Fibroblast of skin of left biceps (primary cell): ENCODE data around the gene RDH5.

Experiments
- DNase-seq, 2 experiments: peaks; one replicate each; pipeline ENCODE4 v3.0.0-alpha.2; 2013; ENCODE audit warnings: low read depth in 2 of 2

Gene RDH5

DNA sequence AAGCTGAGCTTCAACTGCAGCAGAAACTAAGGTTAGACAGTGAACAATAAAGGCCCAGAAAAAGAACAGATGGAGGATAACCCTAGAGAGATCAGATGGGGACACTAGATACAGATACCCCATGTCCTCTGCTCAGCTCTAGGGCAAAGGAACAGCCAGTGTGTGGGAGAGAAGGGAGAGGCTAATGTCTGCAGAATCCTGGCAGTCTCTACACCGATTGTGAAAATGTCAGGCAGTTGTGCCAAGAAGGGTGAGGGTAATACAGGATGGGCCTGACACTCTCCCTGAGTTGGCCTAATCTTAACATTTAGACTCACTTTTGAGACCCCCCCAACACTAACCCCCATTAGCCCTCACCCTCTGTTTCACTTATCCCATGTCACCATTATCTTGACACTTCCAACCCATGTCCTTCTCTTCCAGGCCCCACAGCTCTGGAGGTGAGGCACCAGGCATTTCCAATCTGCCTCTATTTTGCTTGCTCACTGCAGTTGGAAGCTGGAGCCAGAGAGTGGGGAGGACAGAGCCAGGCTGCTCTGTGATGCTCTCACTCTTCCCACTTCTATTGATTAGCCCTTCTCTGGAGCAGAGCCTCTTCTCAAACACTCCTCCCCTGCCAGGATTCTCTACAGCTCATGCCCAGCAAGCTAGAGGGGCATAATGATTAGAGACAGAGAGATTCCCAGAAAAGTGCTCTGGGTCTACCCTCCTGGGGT, 7.3 kb upstream of the RDH5 start:
- DNase-seq, result no peak

DNA sequence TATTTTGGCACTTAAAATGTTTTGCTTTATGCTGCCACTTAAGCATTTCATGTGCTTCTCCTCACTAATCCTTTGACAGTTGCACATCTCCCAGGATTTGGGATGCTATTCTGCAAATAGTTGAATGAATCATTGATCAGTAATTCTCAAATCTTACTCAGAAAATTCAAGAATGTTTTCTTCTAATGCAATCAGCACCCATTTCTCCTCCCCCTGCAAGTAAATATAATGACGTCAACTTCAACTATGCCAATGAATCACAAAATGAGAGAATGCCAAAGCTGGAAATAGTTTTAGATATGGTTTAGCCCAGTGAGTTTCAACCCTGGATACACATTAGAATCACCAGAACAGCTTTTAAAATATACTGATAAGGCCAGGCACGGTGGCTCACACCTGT, 6.5 kb upstream of the RDH5 start:
- peak; percentile 74 to 76 for DNase-seq

DNA sequence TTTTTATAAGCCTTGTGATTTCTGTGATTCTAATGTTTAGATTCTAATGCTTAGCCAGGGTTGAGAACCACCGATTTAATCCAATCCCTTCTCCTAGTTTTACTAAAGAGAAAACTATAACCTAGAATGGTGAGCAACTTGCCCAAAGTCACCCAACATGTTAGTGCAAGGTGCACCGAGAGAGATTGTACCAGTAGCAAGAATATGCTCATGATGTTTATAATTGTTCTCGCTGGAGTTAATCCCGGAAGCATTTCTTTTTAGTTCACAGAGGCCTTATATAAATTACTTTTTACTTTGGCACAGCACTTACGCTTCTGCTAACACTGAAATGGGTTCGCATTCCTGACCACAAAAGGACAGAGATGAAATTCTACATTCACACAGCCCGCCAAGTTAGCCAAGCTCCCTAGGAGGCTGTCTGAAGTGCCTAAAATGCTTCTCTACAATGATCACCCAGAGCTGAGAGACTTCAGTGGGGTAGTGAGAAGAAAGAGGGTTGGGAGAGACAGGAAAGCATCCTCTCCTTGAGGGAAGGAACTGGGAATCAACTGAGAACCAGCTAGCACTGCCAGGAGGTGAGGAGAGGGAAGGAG, 4.9 kb upstream of the RDH5 start:
- DNase-seq, result no peak

DNA sequence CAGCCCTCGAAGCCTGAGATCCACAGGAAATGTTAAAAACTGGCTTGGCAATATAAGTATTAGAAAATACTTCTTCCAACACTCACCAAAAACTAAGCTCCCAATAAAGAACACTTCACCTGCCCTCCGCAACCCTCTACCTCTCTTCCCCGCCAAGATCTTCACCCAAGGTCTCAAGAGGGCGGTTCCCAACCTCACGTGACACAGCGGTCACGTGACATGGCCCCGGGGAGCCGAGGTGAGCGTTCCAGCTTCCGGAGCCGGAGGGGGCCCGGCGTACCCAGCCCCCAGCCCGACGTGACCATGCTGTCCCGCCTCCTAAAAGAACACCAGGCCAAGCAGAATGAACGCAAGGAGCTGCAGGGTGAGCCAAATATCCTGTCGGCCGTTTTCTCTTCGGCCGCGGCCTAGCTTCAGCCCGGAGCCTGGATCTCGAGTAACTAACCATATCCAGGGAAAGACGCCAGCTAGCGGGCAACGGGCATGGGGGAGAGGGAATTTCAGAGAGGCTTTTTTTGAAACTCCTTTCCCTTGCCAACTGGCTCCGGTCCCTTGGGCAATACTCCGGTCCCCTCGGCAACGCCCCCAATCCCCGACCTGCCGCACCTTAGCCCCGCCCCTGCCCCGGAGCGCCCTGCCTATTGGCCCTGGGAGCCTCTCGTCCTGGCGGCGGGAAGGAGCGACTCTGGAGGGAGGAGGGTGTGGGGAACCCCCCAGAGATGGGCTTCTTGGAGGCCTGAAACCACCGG, 4.2 kb upstream of the RDH5 start, which contains the start of gene BLOC1S1:
TSS of gene BLOC1S1 (plus strand) at position 214 of the 749 bp plus-strand sequence. CDS start at position 220, 6 bp downstream.
- peak; percentile 88 to 90 for DNase-seq

DNA sequence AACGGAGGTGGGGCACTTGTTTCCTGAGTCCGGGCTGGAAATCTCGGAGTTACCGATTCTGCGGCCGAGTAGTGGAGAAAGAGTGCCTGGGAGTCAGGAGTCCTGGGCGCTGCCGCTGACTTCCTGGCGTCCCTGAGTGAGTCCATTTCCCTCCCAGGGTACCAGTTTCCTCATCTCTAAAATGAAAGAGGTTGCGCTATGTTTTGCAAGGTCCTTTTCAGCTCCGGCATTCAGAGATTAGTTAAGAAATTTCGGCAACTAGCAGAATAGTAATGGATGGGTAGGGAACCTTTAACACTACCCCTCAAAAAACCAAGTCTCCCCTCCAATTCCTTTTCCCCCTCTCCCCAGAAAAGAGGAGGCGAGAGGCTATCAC, 3.6 kb upstream of the RDH5 start:
- no peak for DNase-seq

DNA sequence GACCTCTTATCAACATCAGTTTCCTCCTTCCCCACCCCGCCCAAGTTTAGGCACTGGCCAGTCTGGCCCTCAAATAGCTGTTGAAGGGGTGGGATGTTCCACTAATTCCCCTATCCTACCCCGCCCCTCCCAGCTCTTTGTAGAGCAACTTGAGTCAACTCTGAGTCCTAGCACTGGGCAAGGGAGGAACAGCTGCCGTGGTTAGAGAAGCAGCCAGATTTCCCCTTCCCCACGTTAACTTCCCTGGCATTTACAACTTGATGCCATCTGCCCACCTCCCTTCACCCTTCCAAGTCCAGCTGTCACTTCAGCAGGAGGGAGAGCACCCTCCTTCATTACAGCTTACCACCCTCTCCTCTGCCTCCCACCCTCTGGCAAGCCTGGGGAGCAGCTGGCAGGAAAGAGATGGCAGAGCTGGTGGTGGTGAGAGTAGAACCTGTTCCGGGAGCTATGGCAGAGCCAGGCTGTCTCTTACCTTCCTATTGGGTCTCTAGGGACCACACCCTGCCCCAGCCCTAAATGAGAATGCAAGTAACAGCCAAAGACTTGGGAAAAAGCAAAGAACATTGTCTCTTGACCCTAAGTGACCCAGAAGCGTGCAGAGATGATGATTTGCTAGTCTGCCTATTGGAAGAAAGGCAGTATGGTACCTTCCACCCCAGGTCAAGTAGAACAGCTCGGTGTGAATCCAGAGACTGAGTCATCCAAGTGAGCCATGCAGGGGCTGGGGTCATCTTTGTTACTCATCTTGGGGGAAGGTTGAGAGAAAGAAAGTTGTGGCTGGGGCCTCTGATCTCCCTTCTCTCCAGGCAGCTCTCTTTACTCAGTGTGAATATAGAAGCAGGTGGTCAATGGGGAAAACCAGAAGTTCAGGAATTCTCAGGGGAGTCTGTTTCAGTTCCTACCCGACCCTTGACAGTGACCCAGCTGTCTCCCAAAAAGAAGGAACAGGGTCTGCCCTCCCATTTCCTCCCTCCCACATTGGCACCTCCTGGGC, 2.9 kb upstream of the RDH5 start:
- DNase-seq, result no peak

DNA sequence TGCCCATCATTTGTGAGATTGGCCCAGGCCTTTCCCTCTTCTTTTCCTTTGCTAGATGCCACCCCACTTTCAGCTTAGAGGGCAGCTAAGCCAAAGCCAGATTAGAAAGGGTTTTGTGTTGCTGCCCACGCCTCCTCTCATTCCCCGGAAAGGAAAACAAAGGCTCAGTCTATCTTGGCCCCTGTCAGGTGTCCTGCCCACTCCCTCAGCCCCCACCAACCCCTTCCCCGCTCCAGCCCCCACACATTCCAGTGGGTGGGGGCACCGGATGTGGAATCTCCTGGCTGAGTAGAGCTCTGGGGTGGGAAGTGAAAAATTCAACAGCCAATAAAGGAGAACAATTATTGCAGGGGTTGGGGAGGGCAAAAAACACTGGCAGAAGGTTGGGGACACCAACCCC, 2.2 kb upstream of the RDH5 start:
- DNase-seq, result no peak

DNA sequence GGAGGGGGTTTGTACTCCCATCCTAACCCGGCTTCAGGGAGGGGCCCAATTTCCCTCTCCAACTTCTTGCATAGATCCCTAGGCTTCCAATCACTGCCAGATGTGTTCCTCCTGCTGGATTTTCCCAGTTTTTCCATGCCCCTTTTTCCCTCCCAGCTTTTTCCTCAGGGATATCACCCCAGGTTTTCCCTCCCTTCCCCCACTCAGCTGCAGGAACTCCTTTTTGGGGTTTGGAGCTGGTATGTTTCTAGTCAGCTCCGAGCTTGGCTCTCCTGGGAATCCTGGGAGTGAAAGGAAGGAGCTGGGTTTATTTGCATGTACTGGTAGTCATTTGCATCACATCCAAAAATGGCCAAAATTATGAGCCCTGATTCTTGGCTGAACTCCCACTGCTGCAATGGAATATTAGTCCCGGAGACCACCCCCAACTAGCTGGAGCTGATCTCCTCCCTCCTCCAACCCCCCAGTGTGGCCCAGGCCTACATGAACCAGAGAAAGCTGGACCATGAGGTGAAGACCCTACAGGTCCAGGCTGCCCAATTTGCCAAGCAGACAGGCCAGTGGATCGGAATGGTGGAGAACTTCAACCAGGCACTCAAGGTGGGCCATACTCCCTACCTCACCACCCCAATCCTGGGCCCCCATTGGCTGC, 1.4 kb upstream of the RDH5 start:
- DNase-seq, result no peak

DNA sequence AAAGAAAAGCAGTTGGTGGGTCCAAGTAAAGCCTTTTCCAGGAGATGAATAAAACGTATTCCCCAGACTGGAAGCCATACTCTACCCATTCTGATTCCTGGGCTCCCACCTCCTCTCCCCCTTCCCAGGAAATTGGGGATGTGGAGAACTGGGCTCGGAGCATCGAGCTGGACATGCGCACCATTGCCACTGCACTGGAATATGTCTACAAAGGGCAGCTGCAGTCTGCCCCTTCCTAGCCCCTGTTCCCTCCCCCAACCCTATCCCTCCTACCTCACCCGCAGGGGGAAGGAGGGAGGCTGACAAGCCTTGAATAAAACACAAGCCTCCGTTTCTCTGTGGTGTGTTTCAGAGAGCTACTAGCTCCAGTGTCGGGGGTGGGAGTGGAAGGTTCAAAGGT, 822 bp upstream of the RDH5 start:
- no peak for DNase-seq

DNA sequence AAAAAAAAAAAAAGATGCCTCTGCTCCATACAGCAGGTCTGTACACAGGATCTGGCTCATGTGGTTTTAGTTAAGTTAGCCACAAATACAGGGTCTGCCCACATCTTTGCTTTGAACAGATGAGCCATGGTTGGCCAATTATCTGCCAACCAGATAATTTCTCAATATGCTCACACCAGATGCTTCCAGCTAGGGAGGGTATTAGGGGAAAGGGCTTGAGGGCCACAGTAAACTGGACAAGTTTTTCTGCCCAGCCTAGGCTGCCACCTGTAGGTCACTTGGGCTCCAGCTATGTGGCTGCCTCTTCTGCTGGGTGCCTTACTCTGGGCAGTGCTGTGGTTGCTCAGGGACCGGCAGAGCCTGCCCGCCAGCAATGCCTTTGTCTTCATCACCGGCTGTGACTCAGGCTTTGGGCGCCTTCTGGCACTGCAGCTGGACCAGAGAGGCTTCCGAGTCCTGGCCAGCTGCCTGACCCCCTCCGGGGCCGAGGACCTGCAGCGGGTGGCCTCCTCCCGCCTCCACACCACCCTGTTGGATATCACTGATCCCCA, 776 bp downstream of the RDH5 start:
- peak in 1 of 2 experiments; percentile 68 for DNase-seq

DNA sequence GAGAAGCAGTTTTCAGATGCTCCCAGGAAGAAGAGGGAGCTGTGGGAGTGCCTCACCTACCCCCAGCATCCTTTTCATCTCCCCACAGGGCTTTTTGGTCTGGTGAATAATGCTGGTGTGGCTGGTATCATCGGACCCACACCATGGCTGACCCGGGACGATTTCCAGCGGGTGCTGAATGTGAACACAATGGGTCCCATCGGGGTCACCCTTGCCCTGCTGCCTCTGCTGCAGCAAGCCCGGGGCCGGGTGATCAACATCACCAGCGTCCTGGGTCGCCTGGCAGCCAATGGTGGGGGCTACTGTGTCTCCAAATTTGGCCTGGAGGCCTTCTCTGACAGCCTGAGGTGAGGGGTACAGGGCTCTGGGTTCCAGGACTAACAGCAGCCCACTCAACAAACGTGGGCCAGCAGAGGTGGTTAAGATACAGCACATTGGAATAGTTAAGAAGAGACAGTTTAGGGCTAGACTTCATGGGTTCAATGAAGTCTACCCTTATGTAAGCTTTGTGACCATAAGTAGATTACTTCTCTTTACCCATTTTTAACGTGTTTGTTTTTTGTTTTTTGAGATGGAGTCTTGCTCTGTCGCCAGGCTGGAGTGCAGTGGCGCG, 1.5 kb downstream of the RDH5 start:
- DNase-seq, result no peak

DNA sequence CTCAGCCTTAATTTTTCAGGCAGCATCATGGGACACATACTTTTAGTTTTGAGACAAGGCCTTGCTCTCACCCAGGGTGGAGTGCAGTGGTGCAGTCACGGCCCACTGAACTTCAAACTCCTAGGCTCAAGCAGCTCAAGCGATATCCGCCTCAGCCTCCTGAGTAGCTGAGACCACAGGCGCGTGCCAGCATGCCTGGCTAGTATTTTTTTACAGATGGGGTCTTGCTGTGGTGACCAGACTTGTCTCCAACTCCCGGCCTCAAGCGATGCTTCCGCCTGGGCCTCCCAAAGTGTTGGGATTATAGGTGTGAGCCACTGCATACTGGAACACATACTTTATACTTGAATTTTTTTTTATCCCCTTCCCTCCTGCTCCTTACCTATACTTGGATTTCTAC, 2.8 kb downstream of the RDH5 start:
- no peak for DNase-seq

DNA sequence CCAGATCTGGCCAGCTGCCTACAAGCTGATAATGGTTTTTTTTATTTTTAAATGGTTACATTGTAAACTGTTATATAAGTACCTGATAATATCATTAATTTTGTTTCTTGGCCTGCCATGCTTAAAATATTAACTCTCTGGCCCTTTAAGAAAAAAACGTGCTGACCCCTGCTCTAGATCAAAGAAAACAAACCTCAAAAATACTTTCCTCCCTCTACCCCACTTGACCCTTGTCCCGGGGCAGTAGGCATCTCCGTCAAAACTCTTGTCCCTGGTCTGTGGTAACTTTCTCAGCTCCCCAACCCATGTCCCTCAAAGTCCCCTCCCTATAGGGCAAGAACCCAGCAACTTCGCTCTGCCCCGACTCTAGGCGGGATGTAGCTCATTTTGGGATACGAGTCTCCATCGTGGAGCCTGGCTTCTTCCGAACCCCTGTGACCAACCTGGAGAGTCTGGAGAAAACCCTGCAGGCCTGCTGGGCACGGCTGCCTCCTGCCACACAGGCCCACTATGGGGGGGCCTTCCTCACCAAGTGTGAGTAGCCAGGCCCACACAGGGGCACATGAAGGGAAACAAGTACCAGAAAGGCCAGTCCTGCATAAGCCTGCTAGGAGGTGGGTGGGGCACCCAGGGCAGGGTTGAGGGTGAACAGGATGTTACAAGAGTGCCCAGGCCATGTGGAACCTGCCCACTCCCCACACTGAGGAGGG, 3.5 kb downstream of the RDH5 start:
- no peak for DNase-seq

DNA sequence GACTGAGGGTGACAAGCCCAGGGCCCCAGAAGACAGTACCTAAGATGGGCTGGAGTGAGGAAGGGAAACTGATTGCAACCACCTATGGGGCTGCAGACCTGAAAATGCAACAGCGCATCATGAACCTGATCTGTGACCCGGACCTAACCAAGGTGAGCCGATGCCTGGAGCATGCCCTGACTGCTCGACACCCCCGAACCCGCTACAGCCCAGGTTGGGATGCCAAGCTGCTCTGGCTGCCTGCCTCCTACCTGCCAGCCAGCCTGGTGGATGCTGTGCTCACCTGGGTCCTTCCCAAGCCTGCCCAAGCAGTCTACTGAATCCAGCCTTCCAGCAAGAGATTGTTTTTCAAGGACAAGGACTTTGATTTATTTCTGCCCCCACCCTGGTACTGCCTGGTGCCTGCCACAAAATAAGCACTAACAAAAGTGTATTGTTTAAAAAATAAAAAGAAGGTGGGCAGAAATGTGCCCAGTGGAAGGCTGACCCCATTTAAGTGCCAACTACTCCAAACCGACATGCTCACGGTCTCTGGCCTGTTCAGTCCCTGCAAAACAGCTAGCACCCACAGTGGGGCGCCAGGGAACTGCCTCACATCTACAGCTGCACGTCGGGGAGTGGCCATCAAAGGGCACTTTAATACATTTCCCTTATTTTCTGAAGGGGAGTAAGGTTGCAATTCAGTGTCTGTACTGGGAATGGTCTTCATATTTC, 4.2 kb downstream of the RDH5 start:
- no peak for DNase-seq

DNA sequence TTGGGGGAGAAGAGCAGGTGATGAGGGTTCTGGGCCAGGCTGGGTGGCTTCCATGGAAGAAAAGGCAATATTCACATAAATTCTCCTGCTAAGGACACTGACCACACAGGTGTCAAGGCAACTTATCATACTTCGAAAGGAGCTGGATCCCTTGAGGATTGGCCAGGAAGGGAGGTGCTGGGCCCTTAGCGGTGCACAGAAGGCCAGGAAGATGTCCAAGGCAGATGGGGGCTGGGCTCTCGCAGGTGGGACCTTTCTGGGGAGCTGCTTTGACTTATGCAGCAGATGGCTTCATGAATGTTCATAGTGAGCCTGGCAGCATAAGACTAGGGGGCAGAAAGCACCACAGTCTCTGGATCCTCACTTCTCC, 4.7 kb downstream of the RDH5 start:
- no peak for DNase-seq

DNA sequence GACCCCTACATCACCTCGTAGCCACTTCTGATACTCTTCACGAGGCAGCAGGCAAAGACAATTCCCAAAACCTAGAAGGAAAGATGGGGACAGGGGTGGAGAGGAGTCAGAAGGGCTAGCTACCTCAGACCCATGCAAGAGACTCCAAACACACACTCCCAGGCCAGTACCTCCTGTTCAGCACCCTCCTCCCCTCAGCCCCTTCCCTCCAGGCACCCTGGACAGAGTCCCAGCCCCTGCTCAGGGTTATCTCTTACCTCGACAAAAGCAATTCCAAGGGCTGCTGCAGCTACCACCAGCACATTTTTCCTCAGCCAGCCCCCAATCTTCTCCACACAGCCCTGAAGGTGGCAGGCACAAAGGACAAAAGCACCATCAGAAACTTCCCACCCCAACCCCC, 5.4 kb downstream of the RDH5 start:
- DNase-seq, result no peak

DNA sequence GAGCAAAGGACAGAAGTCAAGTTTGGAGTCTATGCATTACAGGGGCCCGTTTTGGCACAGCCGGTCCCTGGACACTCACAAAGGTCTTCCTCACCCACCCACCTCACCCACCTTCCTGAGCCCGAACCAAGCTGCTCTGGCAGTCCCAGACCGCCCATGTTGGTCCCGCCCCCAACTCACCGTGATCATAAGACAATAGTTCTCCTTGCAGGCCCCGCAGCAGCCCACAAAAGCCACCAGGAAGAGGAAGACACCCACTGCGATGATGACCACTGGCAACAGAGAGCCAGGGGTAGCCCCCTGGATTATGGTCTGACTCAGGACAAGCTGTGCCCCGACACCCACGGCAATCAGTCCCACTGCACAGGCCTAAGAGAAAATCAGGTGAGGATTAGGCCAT, 6.8 kb downstream of the RDH5 start:
- DNase-seq, result no peak

DNA sequence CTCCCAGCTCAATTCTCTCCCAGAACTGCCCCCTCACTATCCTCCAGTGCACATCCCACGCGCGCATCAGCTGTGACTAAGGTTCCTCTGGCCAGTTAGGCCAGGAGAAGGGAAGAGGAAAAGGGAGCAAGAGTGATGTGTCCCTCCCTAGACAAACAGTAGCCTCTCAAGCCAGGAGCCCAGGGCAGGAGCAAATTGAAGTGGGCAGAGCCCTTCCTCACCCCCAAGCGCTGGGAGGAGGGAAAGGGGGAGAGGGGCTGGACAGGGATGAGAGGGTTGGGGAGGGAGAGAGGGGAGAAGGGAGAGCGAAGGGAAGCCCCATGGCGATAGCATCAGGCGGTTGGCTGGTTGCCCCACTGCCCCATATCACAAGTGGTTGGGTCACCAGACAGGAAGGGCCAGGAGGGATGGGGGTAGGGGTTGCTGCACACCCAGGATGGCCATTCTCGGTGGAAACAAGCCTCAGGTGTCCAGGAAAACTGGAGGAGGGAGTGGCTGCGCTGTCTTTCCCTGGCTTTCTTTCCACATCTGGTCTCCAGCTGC, 7.5 kb downstream of the RDH5 start:
- no peak for DNase-seq
